K562 (cell line): Measurements from ENCODE around the gene DAZAP1. TPM values are rescaled to one million over a fixed set of nuclear protein-coding genes. Genes with fewer than 3 reads are reported as not detected.
A peak's percentile ranks its signal among the peaks of the same experiment; 100 is the strongest.

Source experiments
- FOXJ3 ChIP-seq: sonication (generic); formaldehyde crosslinking; IDR thresholded peaks from 2 replicates; pipeline ENCODE4 v1.4.0; 2020; ENCODE audit warnings: mild to moderate bottlenecking, missing genetic modification reagents
- HDAC8 ChIP-seq: fragments of 450-650 bp; IDR thresholded peaks from 2 replicates; pipeline ENCODE4 v1.6.1; 2016; ENCODE audit warnings: mild to moderate bottlenecking, missing genetic modification characterization, moderate library complexity, missing compliant biosample characterization
- MAFK ChIP-seq: IDR thresholded peaks from 2 replicates; pipeline ENCODE4 v1.6.1; 2011; ENCODE audit warnings: low read length, improper control_type of control experiment
- SAP30 ChIP-seq: fragments of 200-600 bp; sonication (generic); IDR thresholded peaks from 2 replicates; pipeline ENCODE4 v1.6.1; 2012; ENCODE audit warnings: borderline replicate concordance, low read depth, mild to moderate bottlenecking, moderate library complexity, low read length, control low read depth, inconsistent platforms; ENCODE audit not compliant: insufficient read depth, poor library complexity, severe bottlenecking
- SMC3 ChIP-seq: conservative IDR thresholded peaks from 2 replicates; pipeline ENCODE4 v1.6.1; 2011; ENCODE audit warnings: low read depth, low read length, improper control_type of control experiment; ENCODE audit not compliant: insufficient read depth
- ZKSCAN1 ChIP-seq: fragments of 150-350 bp; IDR thresholded peaks from 2 replicates; pipeline ENCODE4 v1.6.1; 2016; ENCODE audit warnings: low read depth, low read length
- ZNF780A ChIP-seq: fragments of 250-450 bp; sonication (Bioruptor Pico); IDR thresholded peaks from 2 replicates; pipeline ENCODE4 v1.5.0; 2021; ENCODE audit warnings: mild to moderate bottlenecking
- ZSCAN32 ChIP-seq: fragments of 450-650 bp; formaldehyde crosslinking; IDR thresholded peaks from 2 replicates; pipeline ENCODE4 v1.4.0; 2020; ENCODE audit warnings: mild to moderate bottlenecking, moderate library complexity
- polyA plus RNA-seq, 8 experiments: library from polyadenylated mRNA; depleted of rRNA in 4 of 8; stranded (reverse) in 5 of 8; unstranded in 3 of 8; fragments of >200 nt; fragmentation: Nextera tagmentation in 2 of 8; fragmentation: Illumina TruSeq in 1 of 8; extraction: Ambion mirVana in 2 of 8; extraction: Trizol in 1 of 8; gene quantifications; 2 replicates each; pipeline versions ENCODE4 v1.2.1 to v1.2.3, GENCODE V29; 2011 to 2014; ENCODE audit warnings: inconsistent platforms in 1 of 8, missing spikeins in 1 of 8
- total RNA-seq, 7 experiments: library from RNA; depleted of rRNA in 6 of 7; stranded (reverse); fragments of >200 nt in 6 of 7; fragmentation: Illumina TruSeq in 2 of 7; extraction: Trizol in 2 of 7; gene quantifications; 2 replicates each; pipeline versions ENCODE4 v1.2.1 to v1.2.3, GENCODE V29; 2011 to 2021; ENCODE audit warnings: low replicate concordance in 1 of 7
- TF ChIP-seq, protein P1 (sequence below): sonication (generic); formaldehyde crosslinking; IDR thresholded peaks from 2 replicates; pipeline ENCODE4 v1.8.1; 2023; ENCODE audit warnings: mild to moderate bottlenecking, missing genetic modification reagents

The DAZAP1 gene
- total and polyA plus RNA-seq, 9 of the 15 experiments (the other 6 are each of a cell fraction or from before 2014, with no cell fraction given): 10.8 to 289 (median 142) TPM

DNA sequence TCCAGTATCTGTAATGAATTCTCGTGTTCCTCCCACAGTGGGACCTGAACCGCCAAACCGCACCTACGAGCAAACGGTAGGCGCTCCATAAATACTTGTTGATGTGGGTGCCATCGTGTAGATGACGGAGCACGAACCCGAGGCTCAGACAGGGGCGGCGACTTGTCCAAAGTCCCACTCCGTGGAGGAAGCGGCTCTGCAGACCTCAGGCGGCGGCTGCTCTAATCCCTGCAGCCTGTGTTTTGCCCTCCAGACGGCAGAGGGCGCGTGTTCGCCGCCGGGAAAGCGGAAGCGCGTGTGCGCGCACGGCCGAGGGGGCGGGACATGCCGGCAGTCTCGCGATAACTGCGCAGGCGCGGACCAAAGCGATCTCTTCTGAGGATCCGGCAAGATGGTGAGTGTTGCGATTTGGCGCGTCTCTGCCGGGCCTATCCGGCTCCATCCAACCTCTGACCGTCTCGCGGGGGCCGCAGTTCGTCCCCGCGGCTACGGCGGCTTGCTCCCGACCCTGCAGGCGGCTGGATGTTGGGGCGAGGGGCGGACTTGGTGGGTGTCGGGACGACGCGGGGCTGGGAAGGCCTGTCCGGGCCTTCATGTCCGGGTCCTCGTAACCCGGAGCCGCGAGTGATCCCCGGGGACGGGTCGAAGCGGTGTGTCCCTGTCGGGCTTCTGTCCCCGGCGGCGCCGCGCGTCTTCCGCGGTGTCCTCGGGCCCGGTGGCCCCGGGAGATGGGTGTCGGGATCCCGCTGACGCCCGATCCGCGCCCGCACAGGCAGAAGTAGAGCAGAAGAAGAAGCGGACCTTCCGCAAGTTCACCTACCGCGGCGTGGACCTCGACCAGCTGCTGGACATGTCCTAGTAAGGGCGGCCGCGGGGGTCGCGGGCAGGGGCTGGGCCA lies 30.9 kb downstream of the DAZAP1 start, which contains the start of gene RPS15 (continued):
- TF ChIP-seq, protein P1, sequence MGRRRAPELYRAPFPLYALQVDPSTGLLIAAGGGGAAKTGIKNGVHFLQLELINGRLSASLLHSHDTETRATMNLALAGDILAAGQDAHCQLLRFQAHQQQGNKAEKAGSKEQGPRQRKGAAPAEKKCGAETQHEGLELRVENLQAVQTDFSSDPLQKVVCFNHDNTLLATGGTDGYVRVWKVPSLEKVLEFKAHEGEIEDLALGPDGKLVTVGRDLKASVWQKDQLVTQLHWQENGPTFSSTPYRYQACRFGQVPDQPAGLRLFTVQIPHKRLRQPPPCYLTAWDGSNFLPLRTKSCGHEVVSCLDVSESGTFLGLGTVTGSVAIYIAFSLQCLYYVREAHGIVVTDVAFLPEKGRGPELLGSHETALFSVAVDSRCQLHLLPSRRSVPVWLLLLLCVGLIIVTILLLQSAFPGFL: no peak
- TF ChIP-seq ZSCAN32 (CRISPR knock-in tag): no peak
- no peak for TF ChIP-seq ZNF780A (CRISPR knock-in tag)
- TF ChIP-seq SMC3: peak; percentile 61; the same call in 1 of the 2 replicates
- TF ChIP-seq MAFK: no peak
- TF ChIP-seq ZKSCAN1: peak; percentile 65
- no peak for TF ChIP-seq FOXJ3
- no peak for TF ChIP-seq SAP30
- TF ChIP-seq HDAC8 (tag): no peak
